GM21526 (cell line): ENCODE measurements around the gene IFNLR1.

Experiments
- ATAC-seq: cut with Tn5 transposase; IDR thresholded peaks from one replicate; pipeline ENCODE4 v1.9.1; 2021; ENCODE audit warnings: moderate library complexity; ENCODE audit not compliant: unreplicated experiment, low FRiP score

IFNLR1 gene

DNA sequence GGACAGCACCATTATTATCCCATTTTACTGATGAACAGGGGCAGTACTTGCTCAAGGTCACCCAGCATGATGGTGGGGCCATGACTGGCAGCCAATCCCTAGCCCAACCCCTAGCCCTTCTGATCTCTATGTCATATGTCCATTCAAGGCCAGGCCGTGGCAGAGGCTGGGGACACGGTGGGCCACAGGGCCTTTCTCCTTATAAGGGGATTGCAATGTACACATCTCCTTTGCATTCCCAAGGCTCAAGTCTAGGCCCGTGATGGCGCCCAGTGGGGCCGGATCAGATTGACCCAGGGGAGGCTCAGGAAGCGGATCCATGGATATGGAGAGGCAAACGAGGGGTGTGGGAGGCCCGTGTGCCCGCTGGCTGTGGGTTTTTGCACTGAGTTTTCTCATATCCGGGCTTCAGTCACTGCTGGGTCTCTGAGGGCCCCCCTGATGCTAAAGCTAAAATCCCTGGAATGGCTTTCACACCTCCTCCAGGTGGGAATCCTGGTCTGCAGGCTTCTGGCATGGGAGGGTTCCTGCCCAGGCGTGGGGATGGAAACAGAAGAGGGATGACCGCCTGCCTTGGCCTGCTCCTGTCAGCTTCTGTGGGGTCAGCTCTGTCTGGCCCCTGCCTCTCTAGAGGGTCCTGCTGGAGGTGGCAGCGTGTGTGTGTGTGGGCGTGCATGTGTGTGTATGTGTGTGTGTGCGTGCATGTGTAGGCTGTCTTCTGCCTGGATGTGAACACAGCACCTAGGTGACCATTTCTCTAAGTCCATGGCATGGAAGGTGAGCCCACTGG is 77.2 kb downstream of the IFNLR1 start:
- no peak for ATAC-seq

DNA sequence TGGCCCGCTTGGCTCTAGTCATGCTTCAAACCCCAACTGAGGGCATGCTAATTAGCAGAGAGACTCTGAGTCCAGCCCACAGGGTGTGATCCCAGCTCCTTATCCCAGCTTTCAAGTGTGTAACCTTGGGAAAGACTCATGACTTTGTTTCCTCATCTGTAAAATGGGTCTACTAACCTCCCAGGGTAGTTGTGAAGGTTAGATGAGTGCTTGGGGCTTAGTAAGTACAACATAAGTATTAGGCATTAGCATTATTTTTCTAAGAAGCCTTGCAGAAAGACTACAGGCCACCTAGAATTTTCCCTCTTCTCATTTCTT is 78.0 kb downstream of the IFNLR1 start:
- ATAC-seq: no peak

DNA sequence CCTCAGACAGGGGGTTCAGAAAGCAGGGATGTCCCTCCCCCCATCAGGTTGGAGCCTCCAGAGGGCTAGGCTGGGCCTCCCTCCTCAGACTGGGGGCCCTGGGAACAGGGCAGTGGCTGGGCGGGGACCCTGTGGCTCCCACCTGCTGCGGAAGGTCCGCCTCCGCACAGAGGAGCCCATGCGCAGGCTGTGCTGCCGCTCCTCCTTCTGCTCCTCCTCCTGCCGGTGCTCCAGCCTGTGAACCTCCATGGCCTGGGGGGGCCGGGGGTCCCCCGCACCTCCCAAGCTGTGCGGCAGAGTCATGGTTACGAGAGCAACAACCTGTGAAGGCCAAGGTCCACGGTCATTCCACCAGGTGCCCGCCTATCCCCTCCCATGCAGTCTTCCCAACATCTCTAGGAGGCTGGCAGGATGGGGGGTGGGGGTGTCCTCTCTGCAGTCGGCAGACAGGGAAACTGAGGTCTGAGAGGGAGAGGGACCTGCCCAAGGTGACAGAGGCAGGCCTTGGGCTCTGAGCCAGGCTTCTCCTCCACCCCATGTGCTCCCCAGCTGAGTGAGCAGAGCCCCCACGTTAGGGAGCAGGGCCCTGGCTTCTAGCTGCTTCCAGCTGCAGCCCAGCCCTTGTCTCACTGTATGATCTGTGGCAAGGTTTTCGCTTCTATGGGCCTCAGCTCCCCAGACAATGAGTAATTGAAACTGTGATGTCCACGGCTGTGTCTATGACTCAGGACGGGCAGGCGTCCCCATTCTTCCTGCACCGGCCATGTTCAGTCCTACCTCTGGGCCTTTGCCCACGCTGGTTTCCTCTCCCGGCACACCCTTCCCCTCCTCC is 78.5 kb downstream of the IFNLR1 start:
- no peak for ATAC-seq

DNA sequence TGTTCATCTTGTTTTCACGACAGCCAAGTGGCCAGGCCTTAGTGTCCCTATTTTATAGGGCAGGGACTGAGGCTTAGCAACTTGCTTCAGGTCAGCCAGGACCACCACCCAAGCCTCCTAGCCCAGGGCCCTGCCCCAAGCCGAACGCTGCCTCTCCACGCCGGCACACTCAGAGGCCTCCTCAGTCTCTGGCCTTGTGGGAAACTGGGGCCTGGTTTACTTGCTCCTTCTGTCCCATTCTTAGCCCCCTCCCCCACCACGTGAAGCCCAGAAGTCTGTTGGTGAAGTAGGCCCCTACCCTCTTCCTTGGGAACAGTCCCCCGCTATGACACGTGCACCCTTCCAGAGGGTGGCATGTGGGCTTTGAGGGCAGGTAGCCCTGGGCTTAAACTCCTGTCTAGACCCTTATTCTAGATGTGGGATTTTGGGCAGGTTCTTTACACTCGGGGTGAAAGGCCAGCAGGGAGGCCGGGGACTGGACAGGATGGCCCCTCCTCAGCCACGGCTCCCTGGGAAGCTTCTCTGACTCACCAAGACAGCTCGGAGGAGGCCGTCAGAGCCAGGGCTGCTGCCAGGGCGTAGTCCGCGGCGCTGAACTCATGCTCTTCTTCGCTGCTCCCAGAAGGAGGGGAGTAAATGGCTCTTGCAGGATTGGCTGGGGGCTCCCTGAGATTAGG is 79.5 kb downstream of the IFNLR1 start:
- no peak for ATAC-seq

DNA sequence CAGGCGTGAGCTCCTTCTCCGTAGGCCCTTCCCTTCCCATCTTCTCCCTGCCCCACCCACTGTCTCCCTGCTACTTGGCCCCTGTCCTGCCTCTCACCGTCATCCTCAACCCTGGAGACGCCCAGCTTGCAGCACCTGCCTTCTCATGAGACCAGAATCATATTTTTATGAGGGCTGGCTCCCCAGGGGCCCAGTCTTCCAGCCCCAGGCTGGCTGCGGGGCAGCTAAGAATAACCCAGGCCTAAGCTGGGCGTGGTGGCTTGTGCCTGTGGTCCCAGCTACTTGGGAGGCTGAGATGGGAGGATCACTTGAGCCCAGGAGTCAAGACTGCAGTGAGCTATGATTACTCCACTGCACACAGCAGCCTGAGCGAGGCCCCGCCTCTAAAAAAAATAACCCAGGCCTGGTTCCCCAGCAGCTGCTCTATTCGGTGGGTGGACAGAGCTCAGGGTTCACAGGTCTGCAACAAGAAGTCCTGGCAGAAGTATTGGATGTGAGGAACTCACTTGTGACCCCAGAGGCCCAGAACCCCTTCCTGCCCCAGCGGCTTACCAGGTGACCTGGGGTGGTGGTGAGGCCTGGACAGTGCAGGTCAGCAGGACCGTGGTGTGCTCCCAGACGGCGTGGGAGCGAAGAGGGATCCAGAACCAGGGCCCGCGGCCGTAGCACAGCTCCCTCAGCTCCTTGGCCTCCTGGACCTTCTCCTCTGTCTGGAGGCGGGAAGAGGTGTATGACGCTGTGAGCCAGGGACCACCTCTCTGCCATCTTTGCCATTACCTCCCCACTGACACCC is 81.5 kb downstream of the IFNLR1 start:
- ATAC-seq: no peak

DNA sequence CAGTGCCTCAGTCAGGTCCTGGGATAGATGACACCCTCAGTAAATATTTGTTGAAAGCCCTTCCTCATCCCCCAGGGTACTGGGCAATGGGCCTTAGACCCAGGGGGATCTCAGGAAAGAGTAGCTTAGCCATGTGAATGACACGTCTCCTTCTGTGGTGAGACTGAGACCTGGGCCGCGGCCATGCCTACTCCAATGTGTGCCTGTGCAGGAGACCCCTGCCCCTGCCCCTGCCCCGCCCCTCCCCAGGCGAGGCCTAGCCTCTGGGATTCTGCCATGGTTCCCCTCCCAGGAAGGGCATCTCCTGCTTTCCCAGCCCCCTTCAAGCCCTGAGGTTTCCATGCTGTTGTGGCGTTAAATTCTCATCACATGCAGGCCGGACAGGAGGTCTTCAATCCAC is 82.2 kb downstream of the IFNLR1 start:
- ATAC-seq: no peak
